GM12874 (cell line): ENCODE measurements around the gene ZNF687.

Source experiments
- CTCF ChIP-seq: IDR thresholded peaks from 2 replicates; pipeline ENCODE4 v1.5.1; 2011; ENCODE audit warnings: low read depth, mild to moderate bottlenecking, control low read depth, low read length, moderate library complexity; ENCODE audit not compliant: insufficient read depth

ZNF687 gene

DNA sequence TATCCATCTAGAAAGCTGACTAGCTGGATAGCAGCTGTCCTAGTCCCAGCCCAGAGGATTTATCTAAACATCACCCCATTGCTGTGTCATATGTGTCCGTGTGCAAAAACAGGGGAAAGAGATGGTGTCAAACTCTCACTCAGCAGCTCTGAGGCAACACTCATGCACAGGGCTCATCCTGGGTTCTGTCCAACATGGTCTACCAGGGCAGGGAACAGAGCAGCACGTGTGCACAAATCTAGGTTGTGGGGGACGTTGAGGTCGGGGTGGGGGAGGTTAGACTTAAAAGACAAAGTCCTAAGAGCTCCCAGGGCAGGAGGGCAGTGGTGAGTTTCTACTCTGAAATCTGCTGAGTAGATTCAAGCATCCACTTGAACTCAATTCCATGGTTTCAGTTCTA lies 28.9 kb downstream of the ZNF687 start:
- TF ChIP-seq CTCF, result no peak

DNA sequence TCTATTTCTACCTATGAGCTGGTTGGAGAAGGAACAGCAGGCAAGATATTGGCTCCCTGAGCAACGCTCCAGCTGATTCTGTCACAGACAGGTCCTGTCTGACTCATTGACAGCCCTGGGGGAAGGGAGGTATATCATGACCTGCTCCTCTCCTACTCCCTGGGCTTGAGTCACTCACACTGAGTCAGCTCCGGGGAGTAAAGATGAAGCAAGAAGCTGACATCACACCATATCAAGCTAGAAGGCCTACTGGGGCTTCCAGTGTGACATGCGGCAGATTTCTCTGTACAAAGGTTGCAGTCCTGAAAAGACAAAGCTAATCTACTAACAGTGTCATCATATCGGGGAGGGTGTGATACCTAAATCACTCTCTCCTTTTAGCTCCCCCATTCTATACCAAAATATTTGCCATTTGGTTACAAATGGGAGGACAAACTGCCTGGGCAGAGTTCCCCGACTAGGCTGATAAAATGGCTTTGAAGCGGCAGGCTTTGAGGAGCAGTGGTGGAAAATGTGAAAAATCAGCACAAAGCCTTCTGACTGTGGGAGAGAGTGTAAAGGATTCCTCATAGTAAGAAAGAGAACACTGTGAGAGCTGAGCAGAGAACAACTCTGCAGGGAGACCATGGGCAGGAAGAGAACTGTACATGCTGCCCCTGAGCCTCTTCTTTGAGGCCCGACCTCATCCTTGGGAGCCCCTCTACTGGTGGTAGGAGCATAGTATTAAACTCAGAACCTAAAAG lies 29.7 kb downstream of the ZNF687 start:
- TF ChIP-seq CTCF, result no peak

DNA sequence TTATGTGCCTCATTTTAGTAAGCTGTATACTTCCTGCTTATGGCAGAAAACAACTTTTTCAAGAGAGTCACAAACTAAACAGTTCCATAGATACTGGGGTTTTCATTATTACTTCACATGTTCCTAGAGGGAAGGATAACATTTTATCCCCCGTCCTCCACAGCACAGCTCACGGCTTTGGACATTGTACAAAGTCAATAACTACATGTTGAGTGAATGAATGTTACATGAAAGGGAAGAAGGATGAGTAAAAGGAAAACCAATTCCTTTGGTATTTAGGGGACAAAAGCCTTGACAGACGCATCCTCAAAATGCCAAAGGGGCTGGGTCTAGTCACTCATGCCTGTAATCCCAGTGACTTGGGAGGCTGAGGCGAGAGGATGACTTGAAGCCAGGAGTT lies 30.3 kb downstream of the ZNF687 start:
- TF ChIP-seq CTCF, result no peak

DNA sequence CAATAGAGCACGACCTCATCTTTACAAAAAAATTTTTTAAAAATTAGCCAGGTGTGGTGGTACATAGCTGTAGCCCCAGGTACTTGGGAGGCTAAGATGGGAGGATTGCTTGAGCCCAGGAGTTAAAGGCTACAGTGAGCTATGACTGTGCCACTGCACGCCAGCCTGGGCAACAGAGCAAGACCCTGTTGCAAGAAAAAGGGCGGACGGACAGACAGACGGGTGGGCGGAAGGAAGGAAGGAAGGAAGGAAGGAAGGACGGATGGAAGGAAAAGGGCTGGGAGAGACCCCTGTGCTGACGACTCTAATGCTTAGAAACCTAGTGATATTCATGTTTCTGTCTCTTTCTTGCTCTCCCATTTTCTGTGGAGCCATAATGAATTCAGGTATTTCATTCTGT lies 30.7 kb downstream of the ZNF687 start:
- no peak for TF ChIP-seq CTCF

DNA sequence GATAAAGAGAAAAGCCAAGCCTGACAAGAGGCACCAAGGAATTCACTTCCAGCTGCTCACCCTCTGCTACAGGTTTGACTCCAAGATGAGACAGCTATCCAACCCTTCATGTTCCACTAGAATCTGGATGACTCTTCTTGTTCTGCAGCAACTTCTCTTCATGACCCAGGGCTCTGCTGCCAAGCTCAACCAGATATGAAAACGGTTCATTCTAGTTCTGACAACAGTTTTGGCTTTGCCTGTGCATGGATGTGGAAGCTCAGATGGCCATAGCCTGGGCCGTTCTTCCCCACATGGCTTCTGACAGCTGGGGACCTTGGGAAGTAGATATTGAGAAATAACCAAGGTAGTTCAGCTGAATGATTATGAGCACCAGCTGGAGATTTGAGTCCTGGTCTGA lies 31.4 kb downstream of the ZNF687 start:
- no peak for TF ChIP-seq CTCF

DNA sequence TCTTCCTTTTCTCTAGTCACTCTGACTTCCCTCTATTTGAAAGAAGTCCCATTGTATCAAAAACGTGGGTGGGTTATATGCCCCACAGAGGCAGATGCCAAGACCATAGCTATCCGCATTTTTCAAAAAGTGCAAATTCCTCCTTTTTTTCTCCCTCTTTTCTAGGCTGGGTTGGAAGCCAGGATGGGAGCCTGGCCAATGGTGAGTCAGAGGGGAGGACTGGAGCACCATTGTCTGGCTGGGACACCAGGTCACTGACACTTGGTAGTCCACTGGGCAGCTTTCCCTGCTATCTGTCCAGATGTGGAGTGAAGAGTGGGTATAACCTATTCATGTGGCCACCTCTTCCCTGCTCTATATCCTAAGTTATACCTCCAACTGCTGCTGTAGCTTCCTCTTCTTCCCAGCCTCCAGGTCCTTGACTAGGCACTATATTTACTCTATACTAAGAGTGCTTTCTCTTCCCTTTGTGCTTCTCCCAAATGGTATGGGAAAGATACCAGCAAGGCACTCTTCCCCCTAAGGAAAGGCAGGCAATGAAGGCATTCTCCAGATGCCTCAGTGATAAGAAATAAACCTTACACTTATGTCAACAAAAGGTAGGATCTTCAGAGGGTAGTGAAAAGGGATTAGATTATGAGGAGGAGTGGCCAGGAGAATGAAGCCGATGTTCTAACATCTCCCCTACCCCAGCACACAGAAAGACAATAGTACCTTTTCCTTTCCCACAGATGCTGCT lies 32.2 kb downstream of the ZNF687 start:
- TF ChIP-seq CTCF, result no peak

GRCh38 chr1:151315565-151316235 lies 33.6 kb downstream of the ZNF687 start:
- TF ChIP-seq CTCF, result no peak
